Left hindlimb (tissue), 1 donor: Measurements from ENCODE around the gene TMPRSS11D.

ENCODE experiments used
- DNase-seq: peaks from one replicate; pipeline ENCODE4 v3.0.0-alpha.2; 2018

Gene TMPRSS11D

DNA sequence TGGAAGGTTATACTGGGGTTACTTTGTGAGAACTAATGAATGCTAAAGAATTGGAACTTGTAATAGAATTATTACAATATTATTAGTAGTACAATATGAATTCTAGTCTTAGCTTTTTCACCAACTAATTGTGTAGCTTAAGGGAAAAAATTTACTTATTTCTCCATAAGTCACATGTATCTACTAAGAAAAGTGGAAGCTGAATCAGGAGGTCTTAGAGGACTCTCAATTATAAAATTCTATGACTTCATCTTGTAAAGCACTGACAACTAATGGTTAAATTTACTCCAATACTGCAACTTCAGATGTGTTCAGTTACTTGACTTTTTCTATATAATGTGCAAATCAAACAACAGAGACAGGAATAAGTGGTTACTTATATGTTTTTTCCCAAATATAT is 899 bp upstream of the TMPRSS11D start:
- DNase-seq = no peak

DNA sequence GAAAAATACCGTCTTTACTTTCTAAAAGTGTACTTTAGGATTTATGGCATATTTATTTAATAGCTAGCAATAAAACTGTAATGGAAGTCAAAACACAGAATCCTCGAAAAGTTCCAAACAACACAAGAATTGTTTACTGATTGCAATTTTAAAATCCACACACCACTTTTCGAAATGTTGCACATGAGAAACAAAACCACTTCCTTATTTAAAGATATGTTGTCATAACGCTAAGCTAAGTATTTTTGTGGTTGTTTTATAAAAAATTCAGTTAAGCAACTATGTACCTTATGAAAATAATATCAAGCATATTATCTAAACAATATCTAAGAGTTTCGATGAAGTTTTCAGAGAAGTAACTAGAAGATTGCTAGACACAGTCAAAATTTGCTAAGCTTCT is 344 bp downstream of the TMPRSS11D start:
- DNase-seq = no peak

DNA sequence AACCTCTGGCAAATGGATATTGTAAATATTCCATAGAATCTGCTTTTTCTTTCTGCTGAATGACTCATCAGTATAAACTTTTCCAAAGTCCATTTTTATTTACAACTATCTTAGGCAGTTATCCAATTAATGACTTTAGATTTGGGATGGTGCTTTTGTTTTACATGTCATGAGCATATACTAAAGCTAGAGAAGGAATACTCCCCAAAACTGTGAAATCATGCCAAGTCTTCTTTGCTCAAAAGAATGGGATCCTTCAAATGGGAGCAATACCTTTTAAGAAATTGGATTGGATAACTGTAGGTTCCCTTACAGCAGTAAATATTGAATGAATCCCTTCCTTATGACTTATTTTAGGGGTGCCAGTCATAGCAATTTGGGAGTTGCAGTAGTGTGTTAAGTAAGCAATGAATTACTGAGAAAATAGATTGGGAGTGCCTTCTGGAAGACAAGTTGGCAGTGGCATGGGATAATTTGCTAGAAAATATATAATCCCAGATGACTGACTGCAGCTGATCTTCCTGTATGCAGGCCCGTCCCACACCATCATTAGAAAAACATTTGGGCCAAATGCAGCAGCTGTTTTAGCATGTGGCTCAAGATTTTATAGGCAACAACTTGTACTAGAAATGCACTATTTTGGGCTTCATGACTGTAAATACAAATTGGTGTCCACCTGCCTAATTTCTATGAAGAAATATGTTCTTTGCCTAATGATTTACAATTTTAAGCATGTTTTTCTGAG is 2.8 kb downstream of the TMPRSS11D start:
- peak; percentile 56 for DNase-seq

DNA sequence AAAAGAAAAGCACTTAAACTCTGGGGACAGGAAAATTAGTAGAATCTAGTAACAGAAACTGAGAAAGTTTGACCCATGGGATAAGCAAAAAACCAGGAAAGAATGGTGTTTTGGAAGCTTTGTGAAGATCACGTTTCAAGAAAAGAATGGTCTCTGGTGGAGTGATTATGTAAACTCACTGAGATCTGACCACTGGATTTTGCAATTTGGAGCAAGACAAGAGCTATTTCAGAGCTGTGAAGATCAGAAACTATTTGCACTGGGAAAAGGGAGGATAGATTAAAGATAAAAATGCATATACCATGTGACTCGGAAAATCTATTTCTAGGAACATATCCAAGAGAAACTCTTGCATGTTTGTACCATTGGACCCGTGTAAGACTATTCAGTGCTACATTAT is 4.3 kb downstream of the TMPRSS11D start:
- DNase-seq = no peak

DNA sequence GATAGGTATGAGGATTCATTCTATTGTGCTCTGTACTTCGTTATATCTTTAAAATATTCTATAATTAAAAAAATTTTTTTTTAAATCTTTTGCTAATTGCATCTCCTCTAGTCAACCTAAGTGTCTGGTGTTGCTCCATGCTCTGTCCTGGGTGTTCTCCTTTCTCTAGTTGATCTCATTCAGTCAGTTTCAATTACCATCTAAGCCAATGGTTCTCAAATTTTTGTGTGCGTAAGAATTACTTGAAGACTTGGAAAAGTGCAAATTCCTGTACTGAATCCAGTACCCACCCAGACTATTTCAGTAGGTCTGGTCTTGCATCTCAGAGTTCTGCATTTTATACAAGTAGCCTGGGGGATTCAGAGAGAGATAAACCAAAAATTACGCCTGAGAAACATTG is 6.7 kb downstream of the TMPRSS11D start:
- DNase-seq = no peak

DNA sequence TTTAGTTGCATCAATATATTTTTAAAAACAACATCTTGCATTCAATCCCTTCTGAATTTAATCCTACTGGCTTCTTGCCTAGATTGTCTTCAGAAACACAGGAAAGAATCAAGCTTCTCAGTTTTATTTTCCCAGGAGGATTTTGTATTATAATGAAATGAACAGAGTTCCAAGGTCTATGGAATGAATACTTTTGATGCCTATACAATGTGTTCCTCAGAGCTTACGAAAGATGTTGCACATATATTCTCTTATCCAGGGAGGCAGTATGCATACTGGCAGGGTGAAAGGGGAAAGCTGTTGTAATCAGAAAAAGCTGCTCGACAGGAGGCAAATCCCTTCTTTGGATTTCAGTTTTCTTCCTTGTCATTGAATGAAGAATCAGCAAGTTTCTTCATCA is 8.8 kb downstream of the TMPRSS11D start:
- DNase-seq = peak; percentile 19

DNA sequence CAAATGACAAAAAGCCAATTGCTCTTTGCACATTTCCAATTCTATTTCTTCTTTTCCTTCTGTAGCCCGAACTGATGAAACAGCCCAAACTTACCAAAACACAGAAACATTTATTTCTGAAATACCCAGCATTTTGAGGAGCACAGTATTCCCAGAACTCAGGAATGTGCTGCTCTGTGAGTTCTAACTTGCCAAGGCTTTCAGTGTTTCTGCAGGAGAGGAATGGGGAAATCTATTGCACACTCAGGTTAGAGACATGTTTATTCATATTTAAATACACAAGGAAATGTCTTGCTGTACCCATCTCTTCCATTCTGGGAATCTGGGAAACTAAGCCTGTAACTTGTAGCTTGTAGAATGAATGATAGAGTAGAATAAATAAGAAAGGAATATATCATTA is 10.7 kb downstream of the TMPRSS11D start:
- DNase-seq = no peak

DNA sequence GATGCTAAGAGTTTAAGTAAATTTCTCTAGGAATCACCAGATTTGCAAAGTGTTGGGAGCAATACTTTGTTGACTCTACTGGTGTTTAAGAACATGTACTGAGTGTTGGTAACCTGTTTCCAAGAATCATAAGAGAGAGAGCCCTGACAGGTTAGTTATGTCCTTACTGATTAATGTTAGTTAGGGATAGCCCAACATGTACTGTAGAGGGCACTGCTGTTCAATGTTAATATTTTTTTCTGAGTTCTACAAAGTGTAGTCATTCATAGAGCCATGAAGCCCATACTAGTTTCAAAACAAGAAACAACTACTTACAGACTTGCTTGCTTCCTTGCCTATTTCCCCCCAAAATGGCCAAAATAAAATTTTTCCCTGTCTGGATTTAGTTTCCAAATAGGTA is 11.9 kb downstream of the TMPRSS11D start:
- no peak for DNase-seq

DNA sequence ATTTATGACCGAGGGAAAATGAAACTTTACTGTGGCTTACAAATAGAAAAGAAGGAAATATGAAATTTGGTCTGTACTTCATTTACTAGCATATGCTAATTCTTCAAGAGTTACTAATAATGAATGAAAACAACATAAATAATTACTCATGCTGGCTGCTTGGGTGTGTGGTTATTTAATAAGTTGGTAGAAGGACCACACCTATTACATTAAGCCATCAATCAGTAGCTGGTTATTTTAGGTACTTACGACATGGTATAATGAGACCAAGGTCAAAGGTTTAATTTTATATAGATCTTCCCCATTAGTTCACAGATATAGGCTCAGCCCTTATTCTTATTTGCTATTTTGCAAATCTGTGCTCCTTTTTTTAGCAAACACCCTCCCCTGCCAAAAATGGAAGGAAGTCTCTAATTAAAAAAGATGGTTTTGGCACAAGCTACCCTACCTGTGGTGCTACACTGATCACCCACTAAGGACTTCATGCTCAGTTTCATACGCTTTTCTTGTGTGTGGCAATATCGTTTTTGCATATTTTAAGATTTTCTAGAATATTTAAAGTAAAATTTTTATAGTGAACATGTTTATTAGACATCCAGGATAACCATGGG is 14.1 kb downstream of the TMPRSS11D start:
- no peak for DNase-seq

DNA sequence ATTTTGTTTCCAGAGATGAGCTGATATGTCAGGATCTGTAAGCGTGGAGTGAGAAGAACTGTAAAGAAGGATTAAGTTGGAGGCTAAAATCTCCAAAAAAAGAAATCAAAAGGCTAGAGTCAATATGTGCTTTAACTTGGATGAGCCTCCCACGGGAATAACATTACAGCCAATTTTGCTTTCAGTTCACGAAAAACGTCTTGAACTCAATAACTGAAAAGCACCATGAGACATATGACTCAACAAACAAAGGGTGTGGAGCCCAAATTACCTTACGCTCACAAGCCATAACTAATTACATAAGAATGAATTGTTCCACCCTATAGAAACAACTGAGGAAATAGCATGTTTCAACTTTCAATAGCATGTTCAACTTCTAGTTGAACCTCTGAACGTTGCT is 22.3 kb downstream of the TMPRSS11D start:
- DNase-seq = no peak

DNA sequence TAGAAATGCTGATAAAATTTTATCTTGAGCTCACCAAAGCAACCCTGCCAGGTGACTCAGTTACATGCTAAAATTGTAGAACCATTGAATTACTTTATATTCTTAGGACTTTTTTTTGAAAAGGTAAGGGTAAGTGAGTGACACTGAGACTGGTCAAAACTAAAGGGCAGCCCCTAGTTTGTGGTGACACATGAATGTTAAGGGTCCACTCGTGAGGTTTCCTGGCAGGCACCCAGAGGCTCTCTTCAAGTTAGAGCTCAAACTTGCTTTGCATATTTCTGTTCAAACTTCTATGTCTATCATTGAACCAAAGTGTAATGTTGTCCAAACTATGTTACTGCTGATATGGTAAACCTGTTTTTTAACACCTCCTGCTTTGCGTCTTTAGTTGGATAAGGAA is 30.5 kb downstream of the TMPRSS11D start:
- DNase-seq = no peak

DNA sequence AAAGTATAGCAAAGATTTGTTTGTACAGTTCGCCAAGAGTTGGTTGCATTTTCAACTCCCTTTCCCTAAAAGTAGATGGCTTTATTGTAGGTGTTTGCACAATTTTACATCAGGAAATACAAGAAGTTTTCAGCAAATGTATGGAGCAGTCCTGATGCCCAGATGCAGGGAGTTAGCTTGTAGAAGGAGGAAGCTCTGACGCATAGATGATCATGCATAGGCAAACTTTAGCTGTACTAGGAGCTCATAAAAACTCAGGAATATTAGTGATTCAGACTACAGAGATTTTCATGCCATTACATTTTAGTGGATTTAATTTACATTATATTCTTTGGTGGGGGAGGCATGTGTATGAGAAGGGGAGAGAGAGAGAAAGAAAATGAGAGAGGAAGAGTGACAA is 62.9 kb downstream of the TMPRSS11D start:
- no peak for DNase-seq

DNA sequence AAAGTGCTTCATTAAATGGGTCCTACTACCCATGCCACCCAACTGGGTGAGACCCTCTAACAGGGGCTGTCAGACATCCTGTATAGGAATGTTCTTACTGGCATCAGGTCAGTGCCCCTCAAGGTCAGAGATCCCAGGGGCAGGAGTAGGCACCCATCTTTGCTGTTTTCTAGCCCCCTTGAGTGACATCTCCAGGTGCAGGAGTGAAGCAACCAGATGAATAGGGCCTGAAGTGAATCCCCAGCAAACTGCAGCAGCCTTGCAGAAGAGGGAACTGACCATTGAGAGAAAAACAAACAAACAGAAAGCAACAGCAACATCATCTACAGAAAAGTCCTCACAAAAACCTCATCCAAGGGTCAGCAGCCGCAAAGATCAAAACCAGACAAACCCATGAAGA is 73.8 kb downstream of the TMPRSS11D start:
- DNase-seq = no peak

DNA sequence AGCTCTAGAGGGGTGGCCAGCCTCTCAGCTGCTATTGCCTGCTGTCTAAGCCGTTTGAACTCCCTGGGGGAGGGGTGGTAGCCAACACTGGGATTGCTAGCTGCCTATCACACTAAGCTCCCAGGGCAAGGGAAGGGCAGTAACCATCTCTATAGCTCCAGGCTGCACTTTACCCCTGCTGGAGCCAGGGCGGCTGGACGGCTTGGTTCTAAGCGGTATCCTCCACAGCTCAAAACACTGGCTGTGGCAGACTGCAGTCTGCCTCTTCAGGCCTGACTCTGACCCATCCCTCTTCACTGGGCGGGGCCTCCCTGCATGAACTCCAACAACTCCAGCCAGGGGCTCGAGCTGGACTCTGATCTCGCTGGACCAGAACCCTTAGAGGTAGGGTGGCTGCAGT is 74.3 kb downstream of the TMPRSS11D start:
- DNase-seq = no peak

DNA sequence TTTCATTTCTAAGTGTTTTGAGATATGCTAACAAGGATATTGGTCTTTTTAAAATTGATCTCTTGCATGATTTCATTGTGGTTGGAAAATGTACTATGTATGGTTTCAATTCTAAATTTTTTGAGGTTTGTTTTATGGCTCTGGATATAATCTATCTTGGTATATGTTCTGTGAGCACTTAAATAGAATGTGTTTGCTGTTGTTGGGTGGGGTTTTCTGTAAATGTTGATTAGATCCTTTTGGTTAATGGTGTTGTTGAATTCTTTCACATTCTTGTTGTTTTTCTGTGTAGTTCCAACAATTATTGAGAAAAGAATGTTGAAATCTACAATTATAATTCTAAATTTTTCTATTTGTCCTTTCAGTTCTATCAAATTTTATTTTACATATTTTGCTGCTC is 87.0 kb downstream of the TMPRSS11D start:
- no peak for DNase-seq

DNA sequence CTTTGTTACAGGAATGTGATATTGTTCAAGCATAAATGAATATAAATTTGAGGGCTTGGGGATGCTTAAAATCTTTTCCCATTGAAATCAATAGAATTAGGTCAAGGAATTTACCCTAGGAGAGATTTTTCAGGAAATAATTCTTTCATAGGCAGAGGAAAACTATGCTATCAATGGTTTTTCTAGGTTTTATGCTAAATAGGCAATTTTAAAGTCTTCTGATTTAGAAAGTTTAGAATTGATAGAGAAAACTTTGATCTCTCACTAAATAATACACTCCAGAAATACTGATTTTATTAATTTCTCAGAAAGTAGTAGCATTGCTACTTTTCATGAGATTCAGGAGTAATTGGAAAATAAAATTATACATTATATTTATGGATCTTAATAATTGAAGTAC is 93.1 kb downstream of the TMPRSS11D start:
- no peak for DNase-seq

DNA sequence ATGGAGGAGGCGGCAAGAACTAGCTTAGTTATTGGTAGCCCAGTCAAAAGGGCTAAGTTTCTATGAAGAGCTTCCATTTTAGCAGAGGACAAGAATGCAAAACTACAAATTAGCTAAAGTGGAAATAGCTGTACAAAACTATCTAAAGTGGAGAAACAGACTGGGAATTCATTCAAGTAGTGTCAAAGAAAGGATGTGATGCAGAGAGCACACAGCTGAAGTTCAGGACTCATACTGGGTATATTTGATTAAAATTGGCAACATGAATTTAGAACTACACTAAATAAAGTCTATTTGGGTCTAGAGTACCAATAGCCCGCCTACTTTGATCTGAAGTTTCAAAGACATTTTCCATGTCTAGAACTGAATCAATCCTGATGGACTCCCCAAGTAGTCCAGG is 96.5 kb downstream of the TMPRSS11D start:
- DNase-seq = no peak

DNA sequence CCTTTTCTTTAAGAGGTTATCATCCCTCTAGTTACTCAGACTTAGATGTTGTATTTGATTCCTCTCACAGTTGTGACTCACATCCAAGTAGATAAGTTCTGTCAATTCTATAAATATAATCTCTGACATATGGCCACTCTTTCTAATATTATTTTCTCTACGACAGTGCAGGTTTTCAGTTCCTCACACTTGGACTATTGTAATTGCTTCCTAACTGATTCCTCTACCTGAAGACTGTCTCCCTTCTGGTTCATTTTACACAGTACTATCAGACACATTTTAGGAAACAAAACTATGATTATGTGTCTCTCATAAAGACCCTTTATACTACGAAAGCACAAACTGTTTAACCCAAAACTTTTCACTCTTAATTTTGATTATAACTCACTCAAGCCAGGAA is 98.3 kb downstream of the TMPRSS11D start:
- DNase-seq = no peak

DNA sequence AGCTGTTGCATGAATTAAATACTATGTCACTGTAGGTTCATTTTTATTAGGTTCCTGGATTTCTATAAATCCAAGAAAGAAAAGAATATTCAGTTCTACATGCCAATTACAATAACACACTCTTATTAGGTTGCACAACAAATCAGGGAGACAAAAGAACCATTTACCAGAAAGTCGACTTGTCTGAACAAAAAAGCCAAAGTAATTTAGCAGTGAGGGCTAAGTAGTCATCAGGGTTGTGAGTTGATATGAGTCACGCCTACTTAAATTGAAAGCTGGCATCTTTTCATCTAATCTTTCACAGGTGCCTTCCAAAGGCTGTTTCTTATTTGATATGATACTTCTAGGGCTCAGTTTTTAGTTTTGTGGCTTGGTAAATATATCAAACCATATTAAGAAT is 104.2 kb downstream of the TMPRSS11D start:
- DNase-seq = no peak

DNA sequence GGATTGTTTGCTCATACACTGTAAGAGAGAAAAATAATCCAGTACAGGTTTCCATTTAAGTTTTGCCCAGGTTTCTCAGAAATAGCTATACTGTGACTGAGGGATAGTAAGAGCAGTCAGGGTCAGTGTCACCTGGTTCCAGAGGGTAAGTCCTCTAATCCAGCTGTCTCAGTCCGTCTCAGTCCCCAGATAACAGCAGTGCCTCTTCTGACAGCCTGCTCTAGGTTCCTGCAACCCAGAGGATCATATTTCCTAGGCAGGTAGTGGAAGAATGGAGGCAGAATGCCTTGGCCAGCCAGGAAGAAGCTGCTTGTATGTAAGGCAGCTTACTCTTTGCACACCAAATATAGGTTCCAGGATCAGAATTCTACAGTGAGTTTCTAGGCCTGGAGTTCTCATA is 107.1 kb downstream of the TMPRSS11D start:
- DNase-seq = no peak
